Sigmoid colon (tissue), 4 donors: ENCODE results near the gene FMO2.

Experiments used
- POLR2AphosphoS5 ChIP-seq, 4 donors: sonication (generic); formaldehyde crosslinking; IDR thresholded peaks; one replicate each; pipeline ENCODE4 v1.6.1; 2017; ENCODE audit warnings: antibody characterized with exemption in 4 of 4
- TF ChIP-seq, protein P1 (sequence below), 4 experiments: fragments of 450-650 bp in 3 of 4; fragments of 200-600 bp in 1 of 4; IDR thresholded peaks; one replicate each; pipeline ENCODE4 v1.5.1; 2016 to 2019; ENCODE audit warnings: antibody characterized with exemption in 4 of 4, mild to moderate bottlenecking in 3 of 4, moderate library complexity in 2 of 4

DNA sequence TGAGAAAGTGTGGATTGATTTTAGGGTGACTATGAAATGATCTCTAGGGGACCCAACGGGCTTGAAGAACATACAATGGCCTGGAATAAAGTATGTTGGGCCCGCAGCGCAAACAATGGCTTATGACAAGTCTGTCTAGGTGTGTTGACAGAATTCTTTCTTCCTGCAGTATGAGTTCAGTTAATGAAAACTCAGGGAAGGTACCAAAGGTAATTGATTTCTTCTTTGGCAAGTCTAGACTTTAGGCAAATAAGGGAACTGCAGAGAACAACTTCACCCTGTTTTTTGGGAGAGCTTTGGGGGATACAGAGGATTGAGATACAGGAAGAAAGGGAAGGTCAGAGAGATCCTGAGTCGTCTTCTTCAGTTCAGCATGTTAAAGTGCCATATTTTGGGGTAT, 7.8 kb upstream of the FMO2 start:
- no peak for TF ChIP-seq POLR2AphosphoS5 (IDR thresholded peaks at IDR 0.05)
- TF ChIP-seq, protein P1, sequence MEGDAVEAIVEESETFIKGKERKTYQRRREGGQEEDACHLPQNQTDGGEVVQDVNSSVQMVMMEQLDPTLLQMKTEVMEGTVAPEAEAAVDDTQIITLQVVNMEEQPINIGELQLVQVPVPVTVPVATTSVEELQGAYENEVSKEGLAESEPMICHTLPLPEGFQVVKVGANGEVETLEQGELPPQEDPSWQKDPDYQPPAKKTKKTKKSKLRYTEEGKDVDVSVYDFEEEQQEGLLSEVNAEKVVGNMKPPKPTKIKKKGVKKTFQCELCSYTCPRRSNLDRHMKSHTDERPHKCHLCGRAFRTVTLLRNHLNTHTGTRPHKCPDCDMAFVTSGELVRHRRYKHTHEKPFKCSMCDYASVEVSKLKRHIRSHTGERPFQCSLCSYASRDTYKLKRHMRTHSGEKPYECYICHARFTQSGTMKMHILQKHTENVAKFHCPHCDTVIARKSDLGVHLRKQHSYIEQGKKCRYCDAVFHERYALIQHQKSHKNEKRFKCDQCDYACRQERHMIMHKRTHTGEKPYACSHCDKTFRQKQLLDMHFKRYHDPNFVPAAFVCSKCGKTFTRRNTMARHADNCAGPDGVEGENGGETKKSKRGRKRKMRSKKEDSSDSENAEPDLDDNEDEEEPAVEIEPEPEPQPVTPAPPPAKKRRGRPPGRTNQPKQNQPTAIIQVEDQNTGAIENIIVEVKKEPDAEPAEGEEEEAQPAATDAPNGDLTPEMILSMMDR (IDR thresholded peaks at IDR 0.05): no peak
